Naive B cell (primary cell): ENCODE results near the gene XK. TPM values are rescaled to one million over a fixed set of nuclear protein-coding genes. Genes with fewer than 3 reads are reported as not detected.
A peak's percentile ranks its signal among the peaks of the same experiment; 100 is the strongest.

ENCODE experiments used
- ATAC-seq, 2 donors: fragments of 150-1000 bp; cut with Tn5 transposase; 2 replicates each; pipeline ENCODE4 v1.10.0; 2021; ENCODE audit warnings: low read depth in 2 of 2, mild to moderate bottlenecking in 2 of 2, moderate library complexity in 2 of 2
- DNase-seq: peaks from one replicate; pipeline ENCODE4 v3.0.0; 2022
- H3K27ac Mint-ChIP-seq, 6 donors: one replicate each; pipeline ENCODE4 v1.8.0; 2020 to 2022; ENCODE audit warnings: mild to moderate bottlenecking in 6 of 6, mixed read lengths in 6 of 6, moderate library complexity in 5 of 6, inconsistent platforms in 2 of 6
- H3K27me3 Mint-ChIP-seq, 3 donors: one replicate each; pipeline ENCODE4 v1.8.0; 2021 to 2022; ENCODE audit warnings: mixed read lengths in 3 of 3, mild to moderate bottlenecking in 1 of 3
- H3K36me3 Mint-ChIP-seq, 2 donors: one replicate each; pipeline ENCODE4 v1.8.0; 2020 to 2022; ENCODE audit warnings: mixed read lengths in 2 of 2, inconsistent platforms in 1 of 2, mild to moderate bottlenecking in 1 of 2
- H3K4me1 Mint-ChIP-seq, 3 donors: one replicate each; pipeline ENCODE4 v1.8.0; 2020 to 2022; ENCODE audit warnings: mixed read lengths in 3 of 3, inconsistent platforms in 1 of 3, mild to moderate bottlenecking in 1 of 3, moderate library complexity in 1 of 3
- H3K4me3 Mint-ChIP-seq, 8 donors: one replicate each; pipeline ENCODE4 v1.8.0; 2020 to 2022; ENCODE audit warnings: mild to moderate bottlenecking in 8 of 8, mixed read lengths in 8 of 8, moderate library complexity in 8 of 8, inconsistent platforms in 2 of 8
- H3K9me3 Mint-ChIP-seq, 7 donors: one replicate each; pipeline ENCODE4 v1.8.0; 2020 to 2022; ENCODE audit warnings: mixed read lengths in 7 of 7, mild to moderate bottlenecking in 5 of 7, inconsistent platforms in 2 of 7, moderate library complexity in 1 of 7
- polyA plus RNA-seq, 6 donors: library from polyadenylated mRNA; unstranded; fragments of 300-500 nt; fragmentation: Illumina TruSeq; gene quantifications; one replicate each; pipeline ENCODE4 v1.2.3, GENCODE V29; 2021; ENCODE audit warnings: low read depth in 6 of 6

The XK gene
- polyA plus RNA-seq, 6 donors from 2014 or later, result 0.07 to 0.41 (median 0.22) TPM; not detected in 2

DNA sequence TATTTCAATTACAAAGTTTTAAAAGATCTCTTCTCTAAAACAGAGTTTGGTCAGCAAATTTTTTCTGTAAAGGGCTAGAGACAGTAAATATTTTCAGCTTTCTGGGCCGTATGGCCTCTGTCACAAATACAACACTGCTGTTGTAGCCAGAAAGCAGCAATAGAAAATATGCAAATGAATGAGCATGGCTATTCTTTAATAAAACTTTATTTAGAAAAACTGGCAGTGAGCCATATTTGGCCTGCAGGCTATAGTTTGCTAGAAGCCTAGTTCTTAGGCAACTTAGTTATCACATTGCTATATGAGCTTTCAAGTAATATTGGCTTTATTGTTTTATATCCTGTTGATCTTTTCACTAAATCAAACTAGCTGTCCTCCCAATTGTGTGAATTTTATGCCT lies 26.5 kb upstream of the XK start:
- peaks cover 0 to 38% (median 3%) of the 10 kb centered on the region in 3 donors for H3K27me3 Mint-ChIP-seq
- no peaks in the 10 kb centered on the region for H3K36me3 Mint-ChIP-seq
- no peaks in the 10 kb centered on the region for H3K4me1 Mint-ChIP-seq
- ATAC-seq, result no peak
- DNase-seq, result no peak
- no peak overlapping the region for H3K4me3 Mint-ChIP-seq
- H3K9me3 Mint-ChIP-seq, result peaks cover 0 to 3% (median 0%) of the 10 kb centered on the region in 7 donors
- H3K27ac Mint-ChIP-seq, result no peak overlapping the region

DNA sequence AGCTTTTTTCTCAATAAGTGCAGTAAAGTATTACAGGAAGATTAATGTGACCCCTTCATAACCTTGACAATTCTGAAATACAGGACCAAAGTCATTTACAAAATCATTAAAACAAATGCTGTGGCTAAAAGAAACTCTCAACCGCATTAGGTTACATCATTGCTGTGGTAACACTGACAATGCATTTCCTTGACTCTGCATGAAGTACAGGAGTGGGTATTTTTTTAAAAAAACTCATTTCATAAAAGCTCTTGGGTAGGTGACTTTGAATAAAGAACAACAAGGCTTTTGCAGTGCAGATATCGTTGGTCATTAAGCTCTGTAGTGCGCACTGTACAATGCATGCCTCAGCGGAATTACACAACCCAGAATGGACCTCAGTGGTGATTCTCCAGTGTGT lies 23.4 kb upstream of the XK start:
- ATAC-seq (no peak), DNase-seq (no peak)
- Mint-ChIP-seq H3K27me3 (peaks cover 0 to 28% (median 3%) of the 10 kb centered on the region in 3 donors), H3K4me3 (no peak overlapping the region), H3K27ac (no peak overlapping the region), H3K36me3 (no peaks in the 10 kb centered on the region), H3K9me3 (peaks cover 0 to 8% (median 3%) of the 10 kb centered on the region in 7 donors), H3K4me1 (no peaks in the 10 kb centered on the region)

- no peak overlapping the region for H3K4me3 Mint-ChIP-seq
- H3K27ac Mint-ChIP-seq, result no peak overlapping the region
- H3K27me3 Mint-ChIP-seq, result peaks cover 0 to 23% (median 6%) of the 10 kb centered on the region in 3 donors
- ATAC-seq (no peak), DNase-seq (no peak)
- H3K9me3 Mint-ChIP-seq, result peaks cover 0 to 8% (median 3%) of the 10 kb centered on the region in 7 donors
- H3K36me3 Mint-ChIP-seq, result no peaks in the 10 kb centered on the region
- no peaks in the 10 kb centered on the region for H3K4me1 Mint-ChIP-seq
Measured at GRCh38 chrX:37666516-37666915, 19.1 kb upstream of the XK start.

DNA sequence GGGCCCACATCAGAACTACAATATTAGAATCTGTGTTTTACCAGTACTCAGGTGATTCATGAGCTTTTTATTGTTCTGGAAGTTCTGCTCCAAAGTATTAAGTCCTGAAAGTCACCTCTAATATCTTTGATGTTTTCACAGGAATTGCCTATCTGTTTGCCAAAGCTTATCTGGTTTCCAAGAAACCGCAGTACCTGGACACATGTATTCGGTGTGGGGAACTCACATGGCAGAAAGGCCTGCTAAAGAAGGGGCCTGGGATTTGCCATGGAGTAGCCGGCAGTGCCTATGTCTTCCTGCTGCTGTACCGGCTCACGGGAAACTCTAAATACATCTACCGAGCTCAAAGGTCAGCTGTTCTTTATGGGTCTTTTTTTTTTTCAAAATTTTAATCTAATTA lies 18.4 kb upstream of the XK start:
- Mint-ChIP-seq H3K4me3 (no peak overlapping the region), H3K4me1 (no peaks in the 10 kb centered on the region), H3K27me3 (peaks cover 0 to 27% (median 7%) of the 10 kb centered on the region in 3 donors), H3K27ac (no peak overlapping the region), H3K9me3 (peaks cover 0 to 8% (median 3%) of the 10 kb centered on the region in 7 donors), H3K36me3 (no peaks in the 10 kb centered on the region)
- no peak for ATAC-seq
- DNase-seq, result no peak

DNA sequence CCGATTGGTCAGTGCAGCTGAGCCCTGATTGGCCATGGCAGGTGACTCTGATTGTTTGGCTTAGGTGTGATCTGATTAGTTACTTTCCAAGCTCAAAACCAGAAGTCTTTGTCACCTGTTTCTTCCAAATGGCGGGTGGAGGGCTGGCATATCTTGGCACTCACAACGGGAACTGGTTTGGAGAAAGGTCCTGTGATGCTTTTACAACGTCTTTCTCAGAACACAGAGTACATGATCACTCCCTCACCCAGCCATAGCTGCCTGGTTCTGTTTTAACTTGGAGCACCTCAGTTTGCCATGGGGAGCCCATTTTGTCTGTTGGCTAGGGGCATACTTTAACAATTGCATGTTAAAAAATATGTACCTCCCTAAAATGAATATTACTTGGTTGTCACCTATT lies 13.0 kb upstream of the XK start:
- H3K4me1 Mint-ChIP-seq, result no peaks in the 10 kb centered on the region
- peaks cover 0 to 2% (median 0%) of the 10 kb centered on the region in 7 donors for H3K9me3 Mint-ChIP-seq
- no peak overlapping the region for H3K27ac Mint-ChIP-seq
- ATAC-seq (no peak), DNase-seq (no peak)
- H3K36me3 Mint-ChIP-seq, result no peaks in the 10 kb centered on the region
- no peak overlapping the region for H3K4me3 Mint-ChIP-seq
- H3K27me3 Mint-ChIP-seq, result peaks cover 0 to 18% (median 4%) of the 10 kb centered on the region in 3 donors

GRCh38 chrX:37676811-37677210 lies 8.8 kb upstream of the XK start:
- ATAC-seq (no peak), DNase-seq (no peak)
- Mint-ChIP-seq H3K27ac (no peak overlapping the region), H3K9me3 (no peaks in the 10 kb centered on the region), H3K4me1 (no peaks in the 10 kb centered on the region), H3K36me3 (no peaks in the 10 kb centered on the region), H3K4me3 (no peak overlapping the region), H3K27me3 (peaks cover 0 to 16% (median 3%) of the 10 kb centered on the region in 3 donors)

DNA sequence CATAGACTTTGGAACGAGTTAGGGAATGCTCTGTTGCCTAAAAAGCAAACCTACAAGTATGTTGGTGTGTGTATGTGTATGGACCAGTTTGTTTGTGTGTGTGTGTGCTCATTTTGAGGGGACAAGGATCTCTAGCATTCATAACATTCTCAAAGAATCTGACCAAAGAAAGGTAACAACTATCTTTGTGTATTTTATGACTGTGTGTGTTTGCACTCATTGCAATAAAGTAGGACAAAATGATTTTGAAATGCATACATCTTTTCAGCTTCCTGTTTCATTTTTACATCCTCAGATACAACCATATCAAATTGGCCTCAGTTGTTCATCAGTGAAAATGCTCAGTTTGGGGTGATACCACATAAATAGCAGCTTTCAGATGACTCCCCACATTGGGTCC lies 8.3 kb upstream of the XK start:
- no peak overlapping the region for H3K4me3 Mint-ChIP-seq
- DNase-seq, result no peak
- peaks cover 0 to 16% (median 3%) of the 10 kb centered on the region in 3 donors for H3K27me3 Mint-ChIP-seq
- no peaks in the 10 kb centered on the region for H3K4me1 Mint-ChIP-seq
- H3K36me3 Mint-ChIP-seq, result no peaks in the 10 kb centered on the region
- H3K27ac Mint-ChIP-seq, result no peak overlapping the region
- no peak for ATAC-seq
- H3K9me3 Mint-ChIP-seq, result no peaks in the 10 kb centered on the region

GRCh38 chrX:37677765-37678164 lies 7.8 kb upstream of the XK start:
- Mint-ChIP-seq H3K27ac (no peak overlapping the region), H3K4me3 (no peak overlapping the region), H3K9me3 (no peaks in the 10 kb centered on the region), H3K27me3 (peaks cover 0 to 16% (median 3%) of the 10 kb centered on the region in 3 donors), H3K36me3 (no peaks in the 10 kb centered on the region), H3K4me1 (no peaks in the 10 kb centered on the region)
- no peak for ATAC-seq
- no peak for DNase-seq

DNA sequence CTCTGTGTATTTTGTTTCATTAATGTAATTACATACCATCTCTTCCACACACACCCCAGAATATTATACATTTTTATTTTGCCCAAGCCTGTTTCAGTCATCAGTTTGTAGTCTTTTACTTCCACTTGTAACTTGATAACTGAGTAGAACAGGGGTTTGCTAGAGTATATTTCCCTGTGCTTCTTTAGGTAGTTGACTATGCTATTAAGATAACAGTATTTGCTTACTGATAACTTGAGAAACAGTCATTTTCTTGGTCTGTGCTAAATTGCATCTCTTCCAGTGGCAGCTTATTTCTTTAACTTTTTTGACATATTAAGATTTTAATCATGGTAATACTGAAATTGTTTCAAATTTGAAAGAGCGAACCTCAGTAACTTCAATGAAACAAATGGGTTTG lies 7.0 kb upstream of the XK start:
- no peaks in the 10 kb centered on the region for H3K4me1 Mint-ChIP-seq
- peaks cover 0 to 16% (median 3%) of the 10 kb centered on the region in 3 donors for H3K27me3 Mint-ChIP-seq
- no peak for ATAC-seq
- DNase-seq, result no peak
- H3K9me3 Mint-ChIP-seq, result no peaks in the 10 kb centered on the region
- H3K27ac Mint-ChIP-seq, result no peak overlapping the region
- no peak overlapping the region for H3K4me3 Mint-ChIP-seq
- no peaks in the 10 kb centered on the region for H3K36me3 Mint-ChIP-seq

GRCh38 chrX:37679230-37679629 lies 6.4 kb upstream of the XK start:
- ATAC-seq (no peak), DNase-seq (no peak)
- H3K27me3 Mint-ChIP-seq, result peaks cover 0 to 16% (median 3%) of the 10 kb centered on the region in 3 donors
- no peak overlapping the region for H3K27ac Mint-ChIP-seq
- H3K9me3 Mint-ChIP-seq, result no peaks in the 10 kb centered on the region
- no peaks in the 10 kb centered on the region for H3K36me3 Mint-ChIP-seq
- no peaks in the 10 kb centered on the region for H3K4me1 Mint-ChIP-seq
- no peak overlapping the region for H3K4me3 Mint-ChIP-seq

- no peaks in the 10 kb centered on the region for H3K9me3 Mint-ChIP-seq
- H3K4me1 Mint-ChIP-seq, result no peaks in the 10 kb centered on the region
- ATAC-seq (no peak), DNase-seq (no peak)
- H3K4me3 Mint-ChIP-seq, result no peak overlapping the region
- H3K27me3 Mint-ChIP-seq, result peaks cover 0 to 16% (median 3%) of the 10 kb centered on the region in 3 donors
- no peak overlapping the region for H3K27ac Mint-ChIP-seq
- H3K36me3 Mint-ChIP-seq, result no peaks in the 10 kb centered on the region
Measured at GRCh38 chrX:37679888-37680287, 5.7 kb upstream of the XK start.

GRCh38 chrX:37684426-37684825 lies 1.2 kb upstream of the XK start:
- Mint-ChIP-seq H3K9me3 (no peaks in the 10 kb centered on the region), H3K27ac (no peak overlapping the region), H3K27me3 (peaks cover 0 to 7% (median 3%) of the 10 kb centered on the region in 3 donors), H3K4me1 (no peaks in the 10 kb centered on the region), H3K4me3 (peak overlapping the region in 5 of 8 donors; percentile 49 to 75 (median 58)), H3K36me3 (no peaks in the 10 kb centered on the region)
- ATAC-seq, result no peak
- DNase-seq, result no peak

DNA sequence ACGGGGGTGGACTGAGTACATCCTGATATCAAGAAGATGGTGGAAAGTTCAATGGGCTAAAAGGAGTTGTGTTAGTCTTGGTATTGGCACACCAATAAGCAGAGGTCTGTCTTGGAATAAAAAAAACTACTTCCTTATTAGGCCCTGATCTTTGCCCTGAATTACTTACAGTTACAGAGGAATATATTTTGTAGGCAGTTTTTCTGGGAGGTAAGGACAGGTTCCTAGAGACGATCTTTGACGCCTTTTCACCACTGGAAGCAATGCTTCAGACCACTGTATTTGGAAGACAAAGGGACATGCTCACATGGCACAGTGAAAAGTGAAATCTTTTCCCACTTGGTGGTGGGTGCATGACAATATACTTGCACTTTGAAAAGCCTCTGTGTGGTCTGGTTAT lies 618 bp upstream of the XK start:
- Mint-ChIP-seq H3K36me3 (no peaks in the 10 kb centered on the region), H3K27ac (no peak overlapping the region), H3K27me3 (peaks cover 0 to 7% (median 3%) of the 10 kb centered on the region in 3 donors), H3K4me3 (peak overlapping the region; percentile 42 to 80 (median 62)), H3K9me3 (no peaks in the 10 kb centered on the region), H3K4me1 (no peaks in the 10 kb centered on the region)
- ATAC-seq (no peak), DNase-seq (no peak)

GRCh38 chrX:37686369-37686995 lies 891 bp downstream of the XK start:
- DNase-seq (no peak), ATAC-seq (no peak)
- H3K27ac Mint-ChIP-seq, result no peak overlapping the region
- H3K36me3 Mint-ChIP-seq, result no peaks in the 10 kb centered on the region
- peaks cover 0 to 4% (median 0%) of the 10 kb centered on the region in 3 donors for H3K27me3 Mint-ChIP-seq
- H3K4me1 Mint-ChIP-seq, result no peaks in the 10 kb centered on the region
- peak overlapping the region; percentile 73 to 88 (median 80) for H3K4me3 Mint-ChIP-seq
- no peaks in the 10 kb centered on the region for H3K9me3 Mint-ChIP-seq
